ENCODE measurements around the gene CST9. TPM values are rescaled to one million over a fixed set of nuclear protein-coding genes. Genes with fewer than 3 reads are reported as not detected.

The CST9 gene
- total and polyA plus RNA-seq, 2 donors (not counting 3 experiments of a cell fraction or from before 2014, with no cell fraction given): not detected

GRCh38 chr20:23564927-23565326 lies 40.8 kb downstream of the CST9 start:
- Histone ChIP-seq H3K4me1 (ENCODE audit: control insufficient read depth, extremely low read depth, insufficient read depth, low read length) (no peaks in the 10 kb centered on the region), H3K79me2 (ENCODE audit: control insufficient read depth, insufficient read depth, low read length) (no peaks in the 10 kb centered on the region), H3K4me3 (replicated peaks in 1 of 3; ENCODE audit: insufficient read depth in 1 of 3, low read depth in 1 of 3, low read length in 3 of 3) (no peak overlapping the region), H3K9me3 (replicated peaks; ENCODE audit: control insufficient read depth, insufficient read depth, low read length) (no peaks in the 10 kb centered on the region), H3K27me3 (ENCODE audit: control insufficient read depth in 2 of 2, insufficient read depth in 2 of 2, low read length in 2 of 2) (no peaks in the 10 kb centered on the region), H4K20me1 (replicated peaks; ENCODE audit: control insufficient read depth, extremely low read depth, insufficient read depth, low read length) (no peaks in the 10 kb centered on the region), H3K27ac (ENCODE audit: insufficient read depth, low read depth, low read length) (no peak overlapping the region), H2AFZ (ENCODE audit: low read depth, low read length) (no peak overlapping the region), H3K36me3 (ENCODE audit: control insufficient read depth in 2 of 2, extremely low read depth in 1 of 2, insufficient read depth in 2 of 2, low read length in 2 of 2) (no peaks in the 10 kb centered on the region), H3K9ac (replicated peaks; ENCODE audit: extremely low read depth, insufficient read depth, low read length) (no peak overlapping the region), H3K4me2 (ENCODE audit: insufficient read depth, low read length) (no peak overlapping the region), H3K9me1 (replicated peaks; ENCODE audit: control insufficient read depth, extremely low read depth, insufficient read depth, low read length) (no peaks in the 10 kb centered on the region)
- CTCF ChIA-PET: no interaction called here
- FAIRE-seq (no peak), DNase-seq (ENCODE audit: low read depth, low spot score) (no peak)
- BruUV-seq (replicated peaks): no TSS peak
- TF ChIP-seq MAX (IDR thresholded peaks at IDR 0.05; ENCODE audit: insufficient read depth, insufficient read length): no peak
- no peak for TF ChIP-seq MYC (IDR thresholded peaks at IDR 0.05; ENCODE audit: low read depth, low read length)
- TF ChIP-seq JUN (IDR thresholded peaks at IDR 0.05; ENCODE audit: borderline replicate concordance, insufficient read depth, insufficient read length, low read depth): no peak
- no peak for TF ChIP-seq FOS (IDR thresholded peaks at IDR 0.05; ENCODE audit: borderline replicate concordance, insufficient read depth, low read length)
- no peak for TF ChIP-seq GATA2 (IDR thresholded peaks at IDR 0.05; ENCODE audit: insufficient read depth, insufficient read length, low read depth, low read length)
- no peak for TF ChIP-seq CTCF (IDR thresholded peaks at IDR 0.05; ENCODE audit: extremely low read depth in 1 of 2, insufficient read depth in 1 of 2, low read depth in 1 of 2, low read length in 2 of 2)
- TF ChIP-seq POLR2A (IDR thresholded peaks at IDR 0.05; ENCODE audit: low read depth, low read length): no peak
- no peak for TF ChIP-seq POLR2AphosphoS5 (IDR thresholded peaks at IDR 0.05; ENCODE audit: insufficient read depth, low read depth, low read length)
- TF ChIP-seq EZH2 (IDR thresholded peaks at IDR 0.05; ENCODE audit: borderline replicate concordance, low read depth, low read length, severe bottlenecking): no peak
- dilution Hi-C loops (cut with MboI; ENCODE audit: extremely low pct_ligation_motif_present, low sequenced_read_pairs) (no loop called here), intact Hi-C loops (cut with micrococcal nuclease) (no loop called here)
- POLR2A ChIA-PET: no interaction called here

Data from endothelial cell of umbilical vein (primary cell).